IPS-18c (cell line): ENCODE measurements around the gene SNED1.
A peak's percentile ranks its signal among the peaks of the same experiment; 100 is the strongest.

Experiments used
- H3K4me3 ChIP-seq: 2 replicates; pipeline ENCODE4 v1.7.0; 2013; ENCODE audit warnings: low read depth, mild to moderate bottlenecking, low read length, moderate library complexity; ENCODE audit not compliant: insufficient read depth
- H3K9me3 ChIP-seq: one replicate; pipeline ENCODE4 v1.6.1; 2013; ENCODE audit warnings: mild to moderate bottlenecking, low read length, moderate library complexity; ENCODE audit not compliant: control insufficient read depth, insufficient read depth

Gene SNED1

GRCh38 chr2:240997856-240998705 lies at the start of gene SNED1:
SNED1 (plus strand) TSS chr2:240998618; CDS start chr2:240998838, 220 bp downstream.
- Histone ChIP-seq H3K9me3 (no peaks in the 10 kb centered on the region), H3K4me3 (peak within 1 kb of the TSS; percentile 78)

- Histone ChIP-seq H3K4me3 (no peak overlapping the region), H3K9me3 (no peaks in the 10 kb centered on the region)
Measured at GRCh38 chr2:240948905-240949790, 49.3 kb upstream of the SNED1 start.

- no peaks in the 10 kb centered on the region for H3K9me3 ChIP-seq
- H3K4me3 ChIP-seq = no peak overlapping the region
Measured at GRCh38 chr2:240949791-240950705, 48.4 kb upstream of the SNED1 start.

GRCh38 chr2:240951045-240951594 lies 47.3 kb upstream of the SNED1 start:
- Histone ChIP-seq H3K4me3 (no peak overlapping the region), H3K9me3 (no peaks in the 10 kb centered on the region)

GRCh38 chr2:240952496-240953246 lies 45.7 kb upstream of the SNED1 start:
- H3K9me3 ChIP-seq = no peaks in the 10 kb centered on the region
- H3K4me3 ChIP-seq = no peak overlapping the region

- H3K9me3 ChIP-seq = no peaks in the 10 kb centered on the region
- no peak overlapping the region for H3K4me3 ChIP-seq
Measured at GRCh38 chr2:240953426-240954410, 44.7 kb upstream of the SNED1 start.

GRCh38 chr2:240954436-240955305 lies 43.7 kb upstream of the SNED1 start:
- Histone ChIP-seq H3K9me3 (no peaks in the 10 kb centered on the region), H3K4me3 (no peak overlapping the region)

GRCh38 chr2:240955306-240956170 lies 42.9 kb upstream of the SNED1 start:
- no peak overlapping the region for H3K4me3 ChIP-seq
- H3K9me3 ChIP-seq = no peaks in the 10 kb centered on the region

GRCh38 chr2:240956171-240956934 lies 42.1 kb upstream of the SNED1 start:
- Histone ChIP-seq H3K9me3 (no peaks in the 10 kb centered on the region), H3K4me3 (no peak overlapping the region)

- H3K4me3 ChIP-seq = no peak overlapping the region
- H3K9me3 ChIP-seq = no peaks in the 10 kb centered on the region
Measured at GRCh38 chr2:240956935-240957655, 41.3 kb upstream of the SNED1 start.

GRCh38 chr2:240957656-240958365 lies 40.6 kb upstream of the SNED1 start:
- Histone ChIP-seq H3K4me3 (no peak overlapping the region), H3K9me3 (no peaks in the 10 kb centered on the region)
